ENCODE measurements around the gene GTPBP2. TPM values are rescaled to one million over a fixed set of nuclear protein-coding genes. Genes with fewer than 3 reads are reported as not detected.

Gene GTPBP2
- total and polyA plus RNA-seq, 2 of the 13 experiments (the other 11 are each of a cell fraction or from before 2014, with no cell fraction given), result 26.9 to 88.2 TPM

DNA sequence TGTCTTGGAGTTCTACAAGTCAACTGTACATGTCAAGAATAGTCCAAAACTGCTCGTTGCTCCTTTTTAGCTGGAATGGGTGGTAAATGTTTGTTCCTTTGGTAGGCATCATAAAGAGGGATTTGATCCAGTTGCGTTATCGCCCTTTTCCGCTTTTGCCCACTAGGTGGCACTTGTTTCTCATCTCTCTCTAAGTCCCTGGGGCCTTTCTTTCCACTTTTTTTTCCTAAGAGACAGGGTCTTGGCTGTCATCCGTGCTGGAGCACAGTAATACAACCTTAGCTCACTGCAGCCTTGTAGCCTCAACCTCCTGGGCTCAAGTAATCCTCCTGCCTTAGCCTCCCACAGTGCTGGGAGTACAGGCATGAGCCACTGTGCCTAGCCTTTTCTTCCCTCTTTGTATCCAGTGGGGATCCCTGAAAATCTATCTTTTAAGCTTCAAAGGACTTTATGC is 20.7 kb downstream of the GTPBP2 start (continued):
- TF ChIP-seq, protein P1, sequence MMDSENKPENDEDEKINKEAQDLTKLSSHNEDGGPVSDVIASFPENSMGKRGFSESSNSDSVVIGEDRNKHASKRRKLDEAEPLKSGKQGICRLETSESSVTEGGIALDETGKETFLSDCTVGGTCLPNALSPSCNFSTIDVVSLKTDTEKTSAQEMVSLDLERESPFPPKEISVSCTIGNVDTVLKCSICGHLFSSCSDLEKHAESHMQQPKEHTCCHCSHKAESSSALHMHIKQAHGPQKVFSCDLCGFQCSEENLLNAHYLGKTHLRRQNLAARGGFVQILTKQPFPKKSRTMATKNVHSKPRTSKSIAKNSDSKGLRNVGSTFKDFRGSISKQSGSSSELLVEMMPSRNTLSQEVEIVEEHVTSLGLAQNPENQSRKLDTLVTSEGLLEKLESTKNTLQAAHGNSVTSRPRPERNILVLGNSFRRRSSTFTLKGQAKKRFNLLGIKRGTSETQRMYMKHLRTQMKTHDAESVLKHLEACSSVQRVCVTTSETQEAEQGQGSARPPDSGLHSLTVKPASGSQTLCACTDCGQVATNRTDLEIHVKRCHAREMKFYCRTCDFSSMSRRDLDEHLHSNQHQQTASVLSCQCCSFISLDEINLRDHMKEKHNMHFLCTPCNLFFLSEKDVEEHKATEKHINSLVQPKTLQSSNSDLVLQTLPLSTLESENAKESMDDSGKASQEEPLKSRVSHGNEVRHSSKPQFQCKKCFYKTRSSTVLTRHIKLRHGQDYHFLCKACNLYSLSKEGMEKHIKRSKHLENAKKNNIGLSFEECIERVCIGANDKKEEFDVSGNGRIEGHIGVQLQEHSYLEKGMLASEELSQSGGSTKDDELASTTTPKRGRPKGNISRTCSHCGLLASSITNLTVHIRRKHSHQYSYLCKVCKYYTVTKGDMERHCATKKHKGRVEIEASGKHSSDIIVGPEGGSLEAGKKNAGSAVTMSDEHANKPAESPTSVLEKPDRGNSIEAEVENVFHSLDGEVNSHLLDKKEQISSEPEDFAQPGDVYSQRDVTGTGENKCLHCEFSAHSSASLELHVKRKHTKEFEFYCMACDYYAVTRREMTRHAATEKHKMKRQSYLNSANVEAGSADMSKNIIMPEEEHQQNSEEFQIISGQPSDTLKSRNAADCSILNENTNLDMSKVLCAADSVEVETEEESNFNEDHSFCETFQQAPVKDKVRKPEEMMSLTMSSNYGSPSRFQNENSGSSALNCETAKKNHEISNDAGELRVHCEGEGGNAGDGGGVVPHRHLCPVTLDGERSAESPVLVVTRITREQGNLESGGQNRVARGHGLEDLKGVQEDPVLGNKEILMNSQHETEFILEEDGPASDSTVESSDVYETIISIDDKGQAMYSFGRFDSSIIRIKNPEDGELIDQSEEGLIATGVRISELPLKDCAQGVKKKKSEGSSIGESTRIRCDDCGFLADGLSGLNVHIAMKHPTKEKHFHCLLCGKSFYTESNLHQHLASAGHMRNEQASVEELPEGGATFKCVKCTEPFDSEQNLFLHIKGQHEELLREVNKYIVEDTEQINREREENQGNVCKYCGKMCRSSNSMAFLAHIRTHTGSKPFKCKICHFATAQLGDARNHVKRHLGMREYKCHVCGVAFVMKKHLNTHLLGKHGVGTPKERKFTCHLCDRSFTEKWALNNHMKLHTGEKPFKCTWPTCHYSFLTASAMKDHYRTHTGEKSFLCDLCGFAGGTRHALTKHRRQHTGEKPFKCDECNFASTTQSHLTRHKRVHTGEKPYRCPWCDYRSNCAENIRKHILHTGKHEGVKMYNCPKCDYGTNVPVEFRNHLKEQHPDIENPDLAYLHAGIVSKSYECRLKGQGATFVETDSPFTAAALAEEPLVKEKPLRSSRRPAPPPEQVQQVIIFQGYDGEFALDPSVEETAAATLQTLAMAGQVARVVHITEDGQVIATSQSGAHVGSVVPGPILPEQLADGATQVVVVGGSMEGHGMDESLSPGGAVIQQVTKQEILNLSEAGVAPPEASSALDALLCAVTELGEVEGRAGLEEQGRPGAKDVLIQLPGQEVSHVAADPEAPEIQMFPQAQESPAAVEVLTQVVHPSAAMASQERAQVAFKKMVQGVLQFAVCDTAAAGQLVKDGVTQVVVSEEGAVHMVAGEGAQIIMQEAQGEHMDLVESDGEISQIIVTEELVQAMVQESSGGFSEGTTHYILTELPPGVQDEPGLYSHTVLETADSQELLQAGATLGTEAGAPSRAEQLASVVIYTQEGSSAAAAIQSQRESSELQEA (CRISPR knock-in tag; IDR thresholded peaks at IDR 0.05; ENCODE audit: not compliant biosample characterization), result no peak
- TF ChIP-seq, protein P2, sequence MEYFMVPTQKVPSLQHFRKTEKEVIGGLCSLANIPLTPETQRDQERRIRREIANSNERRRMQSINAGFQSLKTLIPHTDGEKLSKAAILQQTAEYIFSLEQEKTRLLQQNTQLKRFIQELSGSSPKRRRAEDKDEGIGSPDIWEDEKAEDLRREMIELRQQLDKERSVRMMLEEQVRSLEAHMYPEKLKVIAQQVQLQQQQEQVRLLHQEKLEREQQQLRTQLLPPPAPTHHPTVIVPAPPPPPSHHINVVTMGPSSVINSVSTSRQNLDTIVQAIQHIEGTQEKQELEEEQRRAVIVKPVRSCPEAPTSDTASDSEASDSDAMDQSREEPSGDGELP (IDR thresholded peaks at IDR 0.05; ENCODE audit: borderline replicate concordance, low read depth), result no peak
- TF ChIP-seq IKZF4 (CRISPR knock-in tag; IDR thresholded peaks at IDR 0.05; ENCODE audit: borderline replicate concordance, low read depth, not compliant biosample characterization), result no peak
- TF ChIP-seq ZNF34 (CRISPR knock-in tag; IDR thresholded peaks at IDR 0.05; ENCODE audit: borderline replicate concordance), result no peak
- no peak for TF ChIP-seq MLX (CRISPR knock-in tag; IDR thresholded peaks at IDR 0.05)
- TF ChIP-seq CBFB (CRISPR knock-in tag; IDR thresholded peaks at IDR 0.05), result no peak
- no peak for TF ChIP-seq REXO4 (CRISPR knock-in tag; IDR thresholded peaks at IDR 0.05; ENCODE audit: borderline replicate concordance)
- no peak for TF ChIP-seq ZNF709 (CRISPR knock-in tag; IDR thresholded peaks at IDR 0.05)
- TF ChIP-seq, protein P3, sequence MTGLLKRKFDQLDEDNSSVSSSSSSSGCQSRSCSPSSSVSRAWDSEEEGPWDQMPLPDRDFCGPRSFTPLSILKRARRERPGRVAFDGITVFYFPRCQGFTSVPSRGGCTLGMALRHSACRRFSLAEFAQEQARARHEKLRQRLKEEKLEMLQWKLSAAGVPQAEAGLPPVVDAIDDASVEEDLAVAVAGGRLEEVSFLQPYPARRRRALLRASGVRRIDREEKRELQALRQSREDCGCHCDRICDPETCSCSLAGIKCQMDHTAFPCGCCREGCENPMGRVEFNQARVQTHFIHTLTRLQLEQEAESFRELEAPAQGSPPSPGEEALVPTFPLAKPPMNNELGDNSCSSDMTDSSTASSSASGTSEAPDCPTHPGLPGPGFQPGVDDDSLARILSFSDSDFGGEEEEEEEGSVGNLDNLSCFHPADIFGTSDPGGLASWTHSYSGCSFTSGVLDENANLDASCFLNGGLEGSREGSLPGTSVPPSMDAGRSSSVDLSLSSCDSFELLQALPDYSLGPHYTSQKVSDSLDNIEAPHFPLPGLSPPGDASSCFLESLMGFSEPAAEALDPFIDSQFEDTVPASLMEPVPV (CRISPR knock-in tag; IDR thresholded peaks at IDR 0.05), result no peak
- TF ChIP-seq TRAFD1 (CRISPR knock-in tag; IDR thresholded peaks at IDR 0.05; ENCODE audit: borderline replicate concordance), result no peak
- no peak for TF ChIP-seq SYNCRIP (IDR thresholded peaks at IDR 0.05; ENCODE audit: insufficient read depth, low read depth, low read length)
- TF ChIP-seq, protein P4, sequence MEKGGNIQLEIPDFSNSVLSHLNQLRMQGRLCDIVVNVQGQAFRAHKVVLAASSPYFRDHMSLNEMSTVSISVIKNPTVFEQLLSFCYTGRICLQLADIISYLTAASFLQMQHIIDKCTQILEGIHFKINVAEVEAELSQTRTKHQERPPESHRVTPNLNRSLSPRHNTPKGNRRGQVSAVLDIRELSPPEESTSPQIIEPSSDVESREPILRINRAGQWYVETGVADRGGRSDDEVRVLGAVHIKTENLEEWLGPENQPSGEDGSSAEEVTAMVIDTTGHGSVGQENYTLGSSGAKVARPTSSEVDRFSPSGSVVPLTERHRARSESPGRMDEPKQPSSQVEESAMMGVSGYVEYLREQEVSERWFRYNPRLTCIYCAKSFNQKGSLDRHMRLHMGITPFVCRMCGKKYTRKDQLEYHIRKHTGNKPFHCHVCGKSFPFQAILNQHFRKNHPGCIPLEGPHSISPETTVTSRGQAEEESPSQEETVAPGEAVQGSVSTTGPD (CRISPR knock-in tag; IDR thresholded peaks at IDR 0.05), result no peak
- no peak for TF ChIP-seq TAF1 (CRISPR knock-in tag; IDR thresholded peaks at IDR 0.05)
- TF ChIP-seq ZNF83 (CRISPR knock-in tag; IDR thresholded peaks at IDR 0.05; ENCODE audit: borderline replicate concordance), result no peak
